Choroid plexus epithelial cell (primary cell): ENCODE measurements around the gene FNDC11.
"Not testable (repeated sequence)": the region's sequence is repeated elsewhere in the genome, so short reads cannot be mapped to it uniquely, and the experiment has no call there.

Experiments
- DNase-seq: peaks from one replicate; pipeline ENCODE4 v3.0.0-alpha.2; 2010; ENCODE audit warnings: low read depth
- H3K4me3 ChIP-seq: 2 replicates; pipeline ENCODE4 v1.5.1; 2011; ENCODE audit warnings: low read depth, mild to moderate bottlenecking, control low read depth, low read length, moderate library complexity
- TF ChIP-seq, protein P1 (sequence below): conservative IDR thresholded peaks from 2 replicates; pipeline ENCODE4 v1.5.1; 2011; ENCODE audit warnings: low read depth, mild to moderate bottlenecking, control low read depth, inconsistent platforms, low read length, moderate library complexity

FNDC11 gene

GRCh38 chr20:63568986-63569949, 15.3 kb downstream of the FNDC11 start:
- no peak for DNase-seq
- no peak overlapping the region for H3K4me3 ChIP-seq
- TF ChIP-seq, protein P1, sequence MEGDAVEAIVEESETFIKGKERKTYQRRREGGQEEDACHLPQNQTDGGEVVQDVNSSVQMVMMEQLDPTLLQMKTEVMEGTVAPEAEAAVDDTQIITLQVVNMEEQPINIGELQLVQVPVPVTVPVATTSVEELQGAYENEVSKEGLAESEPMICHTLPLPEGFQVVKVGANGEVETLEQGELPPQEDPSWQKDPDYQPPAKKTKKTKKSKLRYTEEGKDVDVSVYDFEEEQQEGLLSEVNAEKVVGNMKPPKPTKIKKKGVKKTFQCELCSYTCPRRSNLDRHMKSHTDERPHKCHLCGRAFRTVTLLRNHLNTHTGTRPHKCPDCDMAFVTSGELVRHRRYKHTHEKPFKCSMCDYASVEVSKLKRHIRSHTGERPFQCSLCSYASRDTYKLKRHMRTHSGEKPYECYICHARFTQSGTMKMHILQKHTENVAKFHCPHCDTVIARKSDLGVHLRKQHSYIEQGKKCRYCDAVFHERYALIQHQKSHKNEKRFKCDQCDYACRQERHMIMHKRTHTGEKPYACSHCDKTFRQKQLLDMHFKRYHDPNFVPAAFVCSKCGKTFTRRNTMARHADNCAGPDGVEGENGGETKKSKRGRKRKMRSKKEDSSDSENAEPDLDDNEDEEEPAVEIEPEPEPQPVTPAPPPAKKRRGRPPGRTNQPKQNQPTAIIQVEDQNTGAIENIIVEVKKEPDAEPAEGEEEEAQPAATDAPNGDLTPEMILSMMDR = no peak

DNA sequence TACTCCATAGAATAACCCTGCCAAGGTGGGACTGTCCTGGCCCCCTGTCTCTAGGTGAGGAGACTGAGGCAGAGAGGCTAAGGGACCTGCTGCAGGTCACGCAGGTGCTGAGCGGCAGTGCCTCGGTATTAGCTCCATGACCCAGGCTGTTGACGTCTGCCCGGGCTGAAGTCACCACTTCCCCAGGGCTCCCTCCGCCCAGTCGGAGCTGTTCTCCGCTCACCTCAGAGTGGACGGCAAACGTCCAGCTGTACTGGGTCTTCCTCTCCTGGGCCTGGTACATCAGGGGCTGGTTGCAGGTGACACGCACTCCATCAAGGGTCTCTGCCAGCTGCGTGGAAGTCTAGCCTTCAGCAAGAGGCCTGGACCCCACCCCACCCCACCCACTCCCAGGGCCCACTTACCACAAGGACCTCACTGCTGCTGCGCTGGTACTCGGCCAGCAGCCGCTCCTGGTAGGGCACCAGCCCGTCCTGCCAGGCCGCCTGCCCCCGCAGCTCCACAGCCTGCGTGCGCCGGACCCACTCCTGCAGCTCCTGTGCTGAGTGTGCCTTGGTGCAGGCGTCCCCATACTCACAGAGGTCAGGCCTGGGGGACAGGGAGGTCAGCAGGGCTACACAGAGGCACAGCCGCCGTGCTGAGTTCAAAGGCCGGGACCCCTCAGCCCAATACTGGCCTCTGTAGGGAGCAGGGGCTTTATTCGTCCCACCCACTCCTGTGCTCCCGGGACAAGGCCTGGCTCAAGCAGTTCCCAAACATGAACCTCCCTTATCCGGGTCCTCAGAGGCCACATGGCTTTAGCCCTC, 16.5 kb downstream of the FNDC11 start:
- TF ChIP-seq, protein P1 = no peak
- DNase-seq = no peak
- no peak overlapping the region for H3K4me3 ChIP-seq

GRCh38 chr20:63571087-63571478, 17.1 kb downstream of the FNDC11 start:
- not testable (repeated sequence) for DNase-seq, H3K4me3 ChIP-seq

GRCh38 chr20:63572071-63572787, 18.3 kb downstream of the FNDC11 start:
- TF ChIP-seq, protein P1 = no peak
- no peak overlapping the region for H3K4me3 ChIP-seq
- no peak for DNase-seq

DNA sequence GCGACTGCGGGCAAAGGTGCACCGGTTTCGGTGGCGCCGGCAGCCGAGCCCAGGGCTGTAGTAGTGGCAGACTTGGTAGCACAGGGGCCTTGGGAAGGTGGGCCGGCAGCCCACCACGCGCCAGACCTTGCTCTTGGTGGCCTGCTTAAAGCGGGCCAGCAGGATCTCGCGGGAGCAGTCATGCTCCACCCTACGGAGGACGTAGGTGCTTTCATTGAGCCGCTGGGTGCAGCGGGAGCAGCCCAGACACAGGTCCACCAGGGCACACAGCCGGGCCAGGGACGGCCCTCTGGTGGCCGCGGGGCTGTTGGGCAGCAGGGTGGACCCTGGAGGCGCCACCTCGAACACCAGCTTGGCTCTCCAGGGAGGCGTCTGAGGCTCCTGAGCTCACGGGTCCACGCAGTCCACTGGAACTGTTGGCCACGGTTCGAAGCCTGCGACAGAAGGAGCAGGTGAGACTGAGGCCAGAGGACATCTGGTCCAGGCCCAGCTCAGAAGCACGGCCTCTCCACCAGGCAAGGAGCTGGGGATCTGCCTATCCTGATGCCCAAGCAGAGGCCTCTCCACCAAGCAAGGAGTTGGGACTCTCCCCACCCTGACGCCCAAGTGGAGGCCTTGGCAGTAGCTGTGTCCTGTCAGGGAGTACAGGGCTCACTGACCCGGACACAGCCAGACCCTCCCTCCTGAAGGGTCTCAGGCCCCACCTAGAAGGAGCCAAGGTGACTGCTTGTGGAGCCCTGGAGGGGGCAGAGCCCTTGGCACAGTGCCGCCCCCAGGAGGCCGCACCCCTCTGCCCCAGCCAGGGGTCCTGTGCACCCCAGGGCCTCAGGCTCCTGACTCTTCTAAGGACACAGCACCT, 19.1 kb downstream of the FNDC11 start:
- H3K4me3 ChIP-seq = peak overlapping the region; percentile 81
- DNase-seq = no peak
- TF ChIP-seq, protein P1 = peak; percentile 31

GRCh38 chr20:63573647-63574131, 19.7 kb downstream of the FNDC11 start:
- H3K4me3 ChIP-seq = peak overlapping the region; percentile 81
- no peak for DNase-seq
- TF ChIP-seq, protein P1 = no peak
